ENCODE measurements around the gene BPIFB6. TPM values are rescaled to one million over a fixed set of nuclear protein-coding genes. Genes with fewer than 3 reads are reported as not detected.

Gene BPIFB6
- total and polyA plus RNA-seq, 3 donors from 2014 or later = 0.24 TPM; not detected in 2

DNA sequence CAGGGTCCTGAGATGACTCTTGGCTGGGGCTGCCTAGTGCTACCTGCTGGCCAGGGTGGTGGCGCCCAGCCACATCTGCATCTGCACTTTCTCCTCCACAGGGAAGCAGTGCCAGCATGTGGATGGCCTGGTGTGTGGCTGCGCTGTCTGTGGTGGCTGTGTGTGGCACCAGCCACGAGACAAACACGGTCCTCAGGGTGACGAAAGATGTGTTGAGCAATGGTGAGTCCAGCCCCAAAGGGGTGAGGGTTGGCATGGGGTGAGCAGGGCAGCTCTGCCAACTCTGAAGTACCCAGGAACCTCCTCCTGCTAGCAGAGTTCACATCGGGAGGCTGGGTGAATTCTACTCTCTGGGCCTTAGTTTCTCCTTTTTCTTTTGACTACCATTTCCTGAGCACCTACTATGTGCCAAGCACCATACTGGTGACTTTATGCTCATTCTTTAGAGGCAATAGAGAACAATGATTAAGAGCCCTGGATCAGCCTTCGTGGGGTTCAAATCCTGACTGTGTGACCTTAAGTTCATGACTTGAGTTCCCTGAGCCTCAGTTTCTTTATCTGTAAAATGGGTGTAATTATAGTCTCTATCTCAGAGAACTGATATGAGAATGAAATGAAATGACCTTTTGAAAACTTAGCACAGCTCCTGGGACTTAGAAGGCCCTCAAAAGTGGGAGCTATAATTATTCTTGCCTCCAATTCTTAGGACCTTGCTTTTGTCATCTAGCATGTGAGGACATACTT lies 50.1 kb downstream of the BPIFB6 start:
- H3K4me1 ChIP-seq = no peaks in the 10 kb centered on the region
- DNase-seq = no peak
- 85 to 95% methylated on average over 7 of the region's 7 CpGs for WGBS, 2 donors
- no peaks in the 10 kb centered on the region for H3K9me3 ChIP-seq
- TF ChIP-seq, protein P1, sequence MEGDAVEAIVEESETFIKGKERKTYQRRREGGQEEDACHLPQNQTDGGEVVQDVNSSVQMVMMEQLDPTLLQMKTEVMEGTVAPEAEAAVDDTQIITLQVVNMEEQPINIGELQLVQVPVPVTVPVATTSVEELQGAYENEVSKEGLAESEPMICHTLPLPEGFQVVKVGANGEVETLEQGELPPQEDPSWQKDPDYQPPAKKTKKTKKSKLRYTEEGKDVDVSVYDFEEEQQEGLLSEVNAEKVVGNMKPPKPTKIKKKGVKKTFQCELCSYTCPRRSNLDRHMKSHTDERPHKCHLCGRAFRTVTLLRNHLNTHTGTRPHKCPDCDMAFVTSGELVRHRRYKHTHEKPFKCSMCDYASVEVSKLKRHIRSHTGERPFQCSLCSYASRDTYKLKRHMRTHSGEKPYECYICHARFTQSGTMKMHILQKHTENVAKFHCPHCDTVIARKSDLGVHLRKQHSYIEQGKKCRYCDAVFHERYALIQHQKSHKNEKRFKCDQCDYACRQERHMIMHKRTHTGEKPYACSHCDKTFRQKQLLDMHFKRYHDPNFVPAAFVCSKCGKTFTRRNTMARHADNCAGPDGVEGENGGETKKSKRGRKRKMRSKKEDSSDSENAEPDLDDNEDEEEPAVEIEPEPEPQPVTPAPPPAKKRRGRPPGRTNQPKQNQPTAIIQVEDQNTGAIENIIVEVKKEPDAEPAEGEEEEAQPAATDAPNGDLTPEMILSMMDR (IDR thresholded peaks at IDR 0.05) = no peak
- no peak for TF ChIP-seq POLR2A (IDR thresholded peaks at IDR 0.05)
- H3K27me3 ChIP-seq = no peaks in the 10 kb centered on the region
- intact Hi-C loops (cut with DNase I; ENCODE audit: low total_unique reads) = no loop called here
- H3K36me3 ChIP-seq (ENCODE audit: low read depth, missing control alignments) = no peaks in the 10 kb centered on the region
- H3K27ac ChIP-seq = no peak overlapping the region
- no peak overlapping the region for H3K4me3 ChIP-seq

DNA sequence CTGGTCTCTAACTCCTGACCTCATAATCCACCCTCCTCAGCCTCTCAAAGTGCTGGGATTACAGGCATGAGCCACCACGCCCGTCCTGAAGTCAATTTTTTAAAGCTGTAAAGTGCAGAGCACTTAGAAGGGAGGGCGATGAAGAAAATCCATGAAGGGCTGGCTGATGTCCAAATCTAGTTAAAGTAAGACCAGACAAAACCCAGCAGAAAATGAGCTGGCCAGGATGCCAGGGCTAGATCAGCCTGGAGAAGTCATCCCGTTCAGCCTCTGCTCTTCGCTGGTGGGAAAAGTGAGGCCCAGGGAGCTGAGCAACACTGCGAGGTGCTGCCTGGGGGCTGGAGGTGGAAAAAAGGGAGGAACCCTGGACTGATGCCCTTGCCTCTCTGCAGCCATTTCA lies 51.1 kb downstream of the BPIFB6 start:
- no peaks in the 10 kb centered on the region for H3K27me3 ChIP-seq
- intact Hi-C loops (cut with DNase I; ENCODE audit: low total_unique reads) = no loop called here
- H3K27ac ChIP-seq = no peak overlapping the region
- DNase-seq = no peak
- TF ChIP-seq POLR2A (IDR thresholded peaks at IDR 0.05) = no peak
- TF ChIP-seq, protein P1 (IDR thresholded peaks at IDR 0.05) = no peak
- no peaks in the 10 kb centered on the region for H3K36me3 ChIP-seq (ENCODE audit: low read depth, missing control alignments)
- H3K4me1 ChIP-seq = no peaks in the 10 kb centered on the region
- H3K4me3 ChIP-seq = no peak overlapping the region
- WGBS, 2 donors = 53 to 76% methylated on average over 6 of the region's 6 CpGs
- H3K9me3 ChIP-seq = no peaks in the 10 kb centered on the region

DNA sequence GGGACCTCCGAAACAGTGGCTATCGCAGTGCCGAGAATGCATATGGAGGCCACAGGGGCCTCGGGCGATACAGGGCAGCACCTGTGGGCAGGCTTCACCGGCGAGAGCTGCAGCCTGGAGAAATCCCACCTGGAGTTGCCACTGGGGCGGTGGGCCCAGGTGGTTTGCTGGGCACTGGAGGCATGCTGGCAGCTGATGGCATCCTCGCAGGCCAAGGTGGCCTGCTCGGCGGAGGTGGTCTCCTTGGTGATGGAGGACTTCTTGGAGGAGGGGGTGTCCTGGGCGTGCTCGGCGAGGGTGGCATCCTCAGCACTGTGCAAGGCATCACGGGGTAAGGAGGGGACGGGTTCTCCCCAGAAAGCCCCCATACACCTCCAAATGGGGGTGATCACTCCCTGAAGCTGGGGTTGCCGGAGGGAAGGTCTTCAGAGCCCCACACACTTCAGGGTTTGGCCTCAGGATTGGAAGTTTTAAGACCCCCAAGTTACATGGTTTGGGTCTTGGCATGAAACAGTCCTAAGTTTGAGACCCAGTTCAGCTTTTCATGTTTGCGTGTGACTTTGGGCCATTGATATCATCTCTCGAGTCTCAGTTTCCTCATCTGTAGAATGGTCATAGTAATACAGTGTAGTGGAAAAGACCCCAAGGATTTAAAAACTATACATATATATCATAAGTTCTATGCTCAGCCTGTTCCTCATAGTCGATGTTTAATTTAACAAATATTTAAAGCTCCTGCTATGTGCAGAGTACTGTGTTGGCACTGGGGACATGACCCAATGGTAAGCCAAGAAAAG lies 52.3 kb downstream of the BPIFB6 start:
- no peaks in the 10 kb centered on the region for H3K9me3 ChIP-seq
- no peaks in the 10 kb centered on the region for H3K4me1 ChIP-seq
- 91 to 95% methylated on average over 10 to 20 of the region's 20 CpGs for WGBS, 2 donors
- intact Hi-C loops (cut with DNase I; ENCODE audit: low total_unique reads) = no loop called here
- H3K27me3 ChIP-seq = no peaks in the 10 kb centered on the region
- no peak overlapping the region for H3K27ac ChIP-seq
- H3K36me3 ChIP-seq (ENCODE audit: low read depth, missing control alignments) = no peaks in the 10 kb centered on the region
- no peak for TF ChIP-seq POLR2A (IDR thresholded peaks at IDR 0.05)
- TF ChIP-seq, protein P1 (IDR thresholded peaks at IDR 0.05) = no peak
- H3K4me3 ChIP-seq = no peak overlapping the region
- DNase-seq = no peak

DNA sequence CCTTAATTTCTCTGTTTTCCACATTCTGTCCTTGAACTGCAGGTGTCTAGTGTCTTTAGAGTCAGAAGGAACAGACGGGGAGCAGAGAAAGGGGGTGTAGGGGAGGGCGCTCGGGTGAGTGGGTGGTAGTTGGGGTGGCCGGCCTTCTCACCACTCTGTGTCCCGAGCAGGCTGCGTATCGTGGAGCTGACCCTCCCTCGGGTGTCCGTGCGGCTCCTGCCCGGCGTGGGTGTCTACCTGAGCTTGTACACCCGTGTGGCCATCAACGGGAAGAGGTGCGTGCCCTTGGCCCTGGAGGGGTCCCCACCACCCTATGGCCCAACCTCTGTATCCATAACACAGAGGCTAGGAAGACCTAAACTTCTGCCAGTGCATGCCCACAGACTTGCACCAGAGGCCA lies 53.3 kb downstream of the BPIFB6 start:
- Histone ChIP-seq H3K36me3 (ENCODE audit: low read depth, missing control alignments) (no peaks in the 10 kb centered on the region), H3K27me3 (no peaks in the 10 kb centered on the region), H3K4me1 (no peaks in the 10 kb centered on the region), H3K27ac (no peak overlapping the region), H3K4me3 (no peak overlapping the region), H3K9me3 (no peaks in the 10 kb centered on the region)
- intact Hi-C loops (cut with DNase I; ENCODE audit: low total_unique reads) = no loop called here
- no peak for DNase-seq
- TF ChIP-seq, protein P1 (IDR thresholded peaks at IDR 0.05) = no peak
- TF ChIP-seq POLR2A (IDR thresholded peaks at IDR 0.05) = no peak
- 89 to 90% methylated on average over 13 to 15 of the region's 15 CpGs for WGBS, 2 donors
